ENCODE measurements around the gene AK3.
A peak's percentile ranks its signal among the peaks of the same experiment; 100 is the strongest.

The AK3 gene

GRCh38 chr9:4706021-4706420 lies 35.0 kb downstream of the AK3 start:
- no peak for DNase-seq (ENCODE audit: low spot score)

GRCh38 chr9:4704129-4704528 lies 36.9 kb downstream of the AK3 start:
- no peak for DNase-seq (ENCODE audit: low spot score)

GRCh38 chr9:4701526-4701925 lies 39.5 kb downstream of the AK3 start:
- DNase-seq (ENCODE audit: low spot score): no peak

- no peak for DNase-seq (ENCODE audit: low spot score)
Observed at GRCh38 chr9:4700932-4701331, 40.1 kb downstream of the AK3 start.

GRCh38 chr9:4700091-4700490 lies 40.9 kb downstream of the AK3 start:
- no peak for DNase-seq (ENCODE audit: low spot score)

GRCh38 chr9:4691795-4692194 lies 49.2 kb downstream of the AK3 start:
- DNase-seq (ENCODE audit: low spot score): peak; percentile 62

- DNase-seq (ENCODE audit: low spot score): no peak
Observed at GRCh38 chr9:4690144-4690543, 50.9 kb downstream of the AK3 start.

GRCh38 chr9:4689687-4690104 lies 51.3 kb downstream of the AK3 start:
- peak; percentile 24 for DNase-seq (ENCODE audit: low spot score)

- DNase-seq (ENCODE audit: low spot score): no peak
Observed at GRCh38 chr9:4689021-4689420, 52.0 kb downstream of the AK3 start.

GRCh38 chr9:4686584-4686983 lies 54.4 kb downstream of the AK3 start:
- DNase-seq (ENCODE audit: low spot score): no peak

GRCh38 chr9:4686112-4686511 lies 54.9 kb downstream of the AK3 start:
- no peak for DNase-seq (ENCODE audit: low spot score)

GRCh38 chr9:4684820-4685219 lies 56.2 kb downstream of the AK3 start:
- DNase-seq (ENCODE audit: low spot score): no peak

- peak; percentile 38 for DNase-seq (ENCODE audit: low spot score)
Observed at GRCh38 chr9:4680750-4681149, 60.3 kb downstream of the AK3 start.

GRCh38 chr9:4680173-4680525 lies 60.9 kb downstream of the AK3 start:
- no peak for DNase-seq (ENCODE audit: low spot score)

GRCh38 chr9:4679268-4680172 lies 61.5 kb downstream of the AK3 start, which contains the start of gene CDC37L1:
Gene CDC37L1, plus strand, starts transcription at chr9:4679569. Its CDS starts 199 bp downstream, at chr9:4679768.
- peak; percentile 96 for DNase-seq (ENCODE audit: low spot score)

GRCh38 chr9:4678679-4679267 lies 62.2 kb downstream of the AK3 start:
- no peak for DNase-seq (ENCODE audit: low spot score)

- DNase-seq (ENCODE audit: low spot score): no peak
Observed at GRCh38 chr9:4677392-4677791, 63.6 kb downstream of the AK3 start.

- peak; percentile 74 for DNase-seq (ENCODE audit: low spot score)
Observed at GRCh38 chr9:4674783-4675182, 66.2 kb downstream of the AK3 start.

GRCh38 chr9:4671737-4672136 lies 69.3 kb downstream of the AK3 start:
- DNase-seq (ENCODE audit: low spot score): no peak

- DNase-seq (ENCODE audit: low spot score): no peak
Observed at GRCh38 chr9:4670591-4670990, 70.4 kb downstream of the AK3 start.

- DNase-seq (ENCODE audit: low spot score): no peak
Observed at GRCh38 chr9:4669890-4670289, 71.1 kb downstream of the AK3 start.

- no peak for DNase-seq (ENCODE audit: low spot score)
Observed at GRCh38 chr9:4668604-4669003, 72.4 kb downstream of the AK3 start.

GRCh38 chr9:4667681-4668080 lies 73.3 kb downstream of the AK3 start:
- no peak for DNase-seq (ENCODE audit: low spot score)

Measured in AG20443 (cell line).